GM23338 (cell line): ENCODE measurements around the gene DAPK1. TPM values are rescaled to one million over a fixed set of nuclear protein-coding genes. Genes with fewer than 3 reads are reported as not detected.

Experiments
- ATAC-seq: fragments of 200-7000 bp; cut with Tn5 transposase; 3 replicates; pipeline ENCODE4 v1.9.1; 2020
- DNase-seq: peaks from one replicate; pipeline ENCODE4 v3.0.0-alpha.2; 2015; ENCODE audit warnings: low spot score
- H2AFZ ChIP-seq: fragments of 200-600 bp; sonication (generic); 2 replicates; pipeline ENCODE4 v1.8.0; 2016; ENCODE audit warnings: antibody characterized with exemption, mild to moderate bottlenecking, moderate library complexity
- H3F3A ChIP-seq: fragments of 200-600 bp; sonication (generic); replicated peaks from 2 replicates; pipeline ENCODE4 v1.8.0; 2017; ENCODE audit warnings: antibody characterized with exemption, mixed run types, low read depth
- H3K27ac ChIP-seq: fragments of 200-600 bp; sonication (generic); 2 replicates; pipeline ENCODE4 v1.6.1; 2016; ENCODE audit warnings: low read depth
- H3K27me3 ChIP-seq: fragments of 200-600 bp; sonication (generic); 2 replicates; pipeline ENCODE4 v1.8.0; 2016; ENCODE audit warnings: mild to moderate bottlenecking, mixed run types, moderate library complexity; ENCODE audit not compliant: insufficient read depth
- H3K36me3 ChIP-seq: fragments of 200-600 bp; sonication (generic); 2 replicates; pipeline ENCODE4 v1.8.0; 2016; ENCODE audit warnings: mild to moderate bottlenecking; ENCODE audit not compliant: insufficient read depth
- H3K4me1 ChIP-seq: fragments of 200-600 bp; sonication (generic); 2 replicates; pipeline ENCODE4 v1.8.0; 2016; ENCODE audit warnings: mild to moderate bottlenecking, moderate library complexity; ENCODE audit not compliant: insufficient read depth
- H3K4me2 ChIP-seq: fragments of 200-600 bp; sonication (generic); 2 replicates; pipeline ENCODE4 v1.7.1; 2017; ENCODE audit warnings: mixed run types
- H3K4me3 ChIP-seq: fragments of 200-600 bp; sonication (generic); 2 replicates; pipeline ENCODE4 v1.6.1; 2016; ENCODE audit warnings: mixed run types
- H3K79me2 ChIP-seq: fragments of 200-600 bp; sonication (generic); replicated peaks from 2 replicates; pipeline ENCODE4 v1.8.0; 2017; ENCODE audit warnings: mild to moderate bottlenecking; ENCODE audit not compliant: insufficient read depth
- H3K9me2 ChIP-seq: fragments of 200-600 bp; sonication (generic); 2 replicates; pipeline ENCODE4 v1.8.0; 2017; ENCODE audit not compliant: insufficient read depth
- H4K20me1 ChIP-seq: fragments of 200-600 bp; sonication (generic); replicated peaks from 2 replicates; pipeline ENCODE4 v1.8.0; 2017; ENCODE audit warnings: mild to moderate bottlenecking; ENCODE audit not compliant: insufficient read depth
- H3K27ac Mint-ChIP-seq: 2 replicates; pipeline ENCODE4 v1.8.0; 2020; ENCODE audit warnings: inconsistent platforms, mild to moderate bottlenecking, moderate library complexity, mixed read lengths
- H3K27me3 Mint-ChIP-seq: 3 replicates; pipeline ENCODE4 v1.8.0; 2022; ENCODE audit warnings: low read depth, mild to moderate bottlenecking, moderate library complexity, mixed read lengths, inconsistent platforms; ENCODE audit not compliant: insufficient read depth, poor library complexity
- H3K36me3 Mint-ChIP-seq: 3 replicates; pipeline ENCODE4 v1.8.0; 2021; ENCODE audit warnings: low read depth, mild to moderate bottlenecking, inconsistent platforms, moderate library complexity, mixed read lengths
- H3K4me1 Mint-ChIP-seq: 3 replicates; pipeline ENCODE4 v1.8.0; 2020; ENCODE audit warnings: mild to moderate bottlenecking, inconsistent platforms, mixed read lengths
- H3K4me3 Mint-ChIP-seq: 3 replicates; pipeline ENCODE4 v1.8.0; 2021; ENCODE audit warnings: moderate library complexity, mild to moderate bottlenecking, inconsistent platforms, mixed read lengths
- H3K9me3 Mint-ChIP-seq: 3 replicates; pipeline ENCODE4 v1.8.0; 2020; ENCODE audit warnings: moderate library complexity, mild to moderate bottlenecking, inconsistent platforms, mixed read lengths
- EZH2phosphoT487 ChIP-seq: fragments of 200-600 bp; sonication (generic); IDR thresholded peaks from one replicate; pipeline ENCODE4 v1.8.1; 2018; ENCODE audit warnings: antibody characterized with exemption; ENCODE audit not compliant: unreplicated experiment
- ZNF114 ChIP-seq: fragments of 250-450 bp; sonication (Bioruptor Pico); IDR thresholded peaks from 2 replicates; pipeline ENCODE4 v1.5.0; 2020; ENCODE audit warnings: mild to moderate bottlenecking, moderate library complexity
- polyA plus RNA-seq: library from polyadenylated mRNA; unstranded; fragments of >200 nt; fragmentation: Nextera tagmentation; extraction: Ambion mirVana; gene quantifications from 2 replicates; pipeline ENCODE4 v1.2.1, GENCODE V29; 2016
- total RNA-seq: library from RNA; depleted of rRNA; stranded (reverse); fragments of >200 nt; shearing (Covaris generic); gene quantifications from 2 replicates; pipeline ENCODE4 v1.2.3, GENCODE V29; 2014
- TF ChIP-seq, protein P1 (sequence below), 2 experiments: fragments of 200-600 bp in 1 of 2; sonication (generic) in 1 of 2; conservative IDR thresholded peaks; 2 replicates each; pipeline versions ENCODE4 v1.5.1 to v1.6.1; 2016 to 2017; ENCODE audit warnings: antibody characterized with exemption in 2 of 2, low read depth in 2 of 2, mild to moderate bottlenecking in 2 of 2, moderate library complexity in 1 of 2
- TF ChIP-seq, protein P2 (sequence below): IDR thresholded peaks from 2 replicates; pipeline ENCODE4 v1.6.1; 2016; ENCODE audit warnings: antibody characterized with exemption

Gene DAPK1
- total and polyA plus RNA-seq, 2 experiments from 2014 or later = 37.0 to 134 TPM

DNA sequence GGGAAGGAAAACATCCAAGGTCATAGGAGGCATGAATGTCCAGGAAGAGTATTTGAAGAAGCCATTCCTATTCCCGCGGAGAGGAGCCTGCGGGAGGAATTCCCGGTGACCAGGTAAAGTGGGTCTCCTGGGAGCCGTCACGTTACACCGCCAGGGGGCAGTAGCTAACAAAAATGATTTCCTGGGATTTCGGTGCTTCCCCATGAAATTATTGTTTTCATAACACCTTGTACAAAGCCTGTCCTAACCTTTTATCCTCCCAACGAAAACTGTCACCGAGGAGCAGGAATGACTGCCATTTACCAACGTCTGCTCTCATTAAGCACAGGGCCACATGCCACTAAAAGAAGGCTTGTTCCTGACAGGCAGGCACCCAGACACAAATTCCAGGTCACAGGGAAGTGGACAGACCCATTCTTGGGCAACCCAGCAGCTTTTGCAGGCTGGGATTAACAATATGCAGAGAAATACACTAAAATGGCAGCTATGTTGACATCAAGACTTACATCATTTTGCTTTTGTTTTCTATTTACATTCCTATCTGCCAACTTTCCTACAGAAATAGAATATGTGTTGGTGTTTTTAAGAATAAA, 187.1 kb downstream of the DAPK1 start:
- peak overlapping the region; percentile 76 for H3K27ac Mint-ChIP-seq
- H3K4me1 ChIP-seq = 0 out of 2 replicates have a peak, but pooled peaks cover 4% of the 10 kb centered on the region
- H3F3A ChIP-seq = no peaks in the 10 kb centered on the region
- no peaks in the 10 kb centered on the region for H3K9me2 ChIP-seq
- no peaks in the 10 kb centered on the region for H3K27me3 ChIP-seq
- H3K4me3 Mint-ChIP-seq = no peak overlapping the region
- H4K20me1 ChIP-seq = no peaks in the 10 kb centered on the region; the same call in none of the 2 replicates
- ATAC-seq = peak; percentile 85
- peaks cover 18% of the 10 kb centered on the region for H3K79me2 ChIP-seq
- no peak overlapping the region for H3K4me2 ChIP-seq
- H3K36me3 ChIP-seq = peaks cover 20% of the 10 kb centered on the region
- TF ChIP-seq, protein P1, sequence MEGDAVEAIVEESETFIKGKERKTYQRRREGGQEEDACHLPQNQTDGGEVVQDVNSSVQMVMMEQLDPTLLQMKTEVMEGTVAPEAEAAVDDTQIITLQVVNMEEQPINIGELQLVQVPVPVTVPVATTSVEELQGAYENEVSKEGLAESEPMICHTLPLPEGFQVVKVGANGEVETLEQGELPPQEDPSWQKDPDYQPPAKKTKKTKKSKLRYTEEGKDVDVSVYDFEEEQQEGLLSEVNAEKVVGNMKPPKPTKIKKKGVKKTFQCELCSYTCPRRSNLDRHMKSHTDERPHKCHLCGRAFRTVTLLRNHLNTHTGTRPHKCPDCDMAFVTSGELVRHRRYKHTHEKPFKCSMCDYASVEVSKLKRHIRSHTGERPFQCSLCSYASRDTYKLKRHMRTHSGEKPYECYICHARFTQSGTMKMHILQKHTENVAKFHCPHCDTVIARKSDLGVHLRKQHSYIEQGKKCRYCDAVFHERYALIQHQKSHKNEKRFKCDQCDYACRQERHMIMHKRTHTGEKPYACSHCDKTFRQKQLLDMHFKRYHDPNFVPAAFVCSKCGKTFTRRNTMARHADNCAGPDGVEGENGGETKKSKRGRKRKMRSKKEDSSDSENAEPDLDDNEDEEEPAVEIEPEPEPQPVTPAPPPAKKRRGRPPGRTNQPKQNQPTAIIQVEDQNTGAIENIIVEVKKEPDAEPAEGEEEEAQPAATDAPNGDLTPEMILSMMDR (conservative IDR thresholded peaks at IDR 0.05; ENCODE audit: low read depth in 2 of 2) = peak; percentile 73 to 81
- no peak for TF ChIP-seq EZH2phosphoT487
- TF ChIP-seq, protein P2, sequence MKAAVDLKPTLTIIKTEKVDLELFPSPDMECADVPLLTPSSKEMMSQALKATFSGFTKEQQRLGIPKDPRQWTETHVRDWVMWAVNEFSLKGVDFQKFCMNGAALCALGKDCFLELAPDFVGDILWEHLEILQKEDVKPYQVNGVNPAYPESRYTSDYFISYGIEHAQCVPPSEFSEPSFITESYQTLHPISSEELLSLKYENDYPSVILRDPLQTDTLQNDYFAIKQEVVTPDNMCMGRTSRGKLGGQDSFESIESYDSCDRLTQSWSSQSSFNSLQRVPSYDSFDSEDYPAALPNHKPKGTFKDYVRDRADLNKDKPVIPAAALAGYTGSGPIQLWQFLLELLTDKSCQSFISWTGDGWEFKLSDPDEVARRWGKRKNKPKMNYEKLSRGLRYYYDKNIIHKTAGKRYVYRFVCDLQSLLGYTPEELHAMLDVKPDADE = no peak
- no peaks in the 10 kb centered on the region for H3K9me3 Mint-ChIP-seq
- H3K4me1 Mint-ChIP-seq = peaks cover 14% of the 10 kb centered on the region
- H3K4me3 ChIP-seq = no peak overlapping the region
- H3K36me3 Mint-ChIP-seq = peaks cover 76% of the 10 kb centered on the region
- no peak overlapping the region for H2AFZ ChIP-seq
- DNase-seq = peak; percentile 83
- H3K27me3 Mint-ChIP-seq = peaks cover 1% of the 10 kb centered on the region
- peak overlapping the region; percentile 84 for H3K27ac ChIP-seq

DNA sequence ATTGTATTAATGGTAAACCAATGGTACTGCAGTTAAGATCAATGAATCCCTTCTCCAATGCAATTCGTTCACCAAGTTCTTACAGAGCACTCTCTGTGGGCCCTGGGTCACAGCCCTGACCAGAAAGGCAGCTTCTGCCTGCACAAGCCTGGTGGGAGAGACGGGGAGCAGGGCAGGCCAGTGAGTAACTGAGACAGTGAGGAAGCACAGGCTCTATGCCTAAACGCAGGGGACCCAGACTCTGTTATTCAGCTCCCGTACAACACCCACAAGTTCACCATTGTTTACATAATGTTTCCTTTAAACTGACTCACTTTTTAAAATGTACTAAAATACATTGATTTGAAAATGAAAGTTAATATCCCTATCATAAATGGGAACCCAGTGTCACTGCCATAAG, 187.8 kb downstream of the DAPK1 start:
- no peaks in the 10 kb centered on the region; the same call in none of the 2 replicates for H4K20me1 ChIP-seq
- H2AFZ ChIP-seq = no peak overlapping the region
- DNase-seq (no peak), ATAC-seq (no peak)
- no peak overlapping the region for H3K4me3 ChIP-seq
- Mint-ChIP-seq H3K27me3 (peaks cover 1% of the 10 kb centered on the region), H3K4me1 (peaks cover 14% of the 10 kb centered on the region), H3K36me3 (peaks cover 77% of the 10 kb centered on the region), H3K27ac (peak overlapping the region; percentile 83; the same call in 1 of the 2 replicates), H3K4me3 (no peak overlapping the region), H3K9me3 (no peaks in the 10 kb centered on the region)
- H3K36me3 ChIP-seq = peaks cover 20% of the 10 kb centered on the region
- H3K27me3 ChIP-seq = no peaks in the 10 kb centered on the region
- H3K4me2 ChIP-seq = no peak overlapping the region
- no peak overlapping the region for H3K27ac ChIP-seq
- no peaks in the 10 kb centered on the region for H3F3A ChIP-seq
- H3K79me2 ChIP-seq = peaks cover 25% of the 10 kb centered on the region
- H3K4me1 ChIP-seq = 0 out of 2 replicates have a peak, but pooled peaks cover 4% of the 10 kb centered on the region
- no peaks in the 10 kb centered on the region for H3K9me2 ChIP-seq
- no peak for TF ChIP-seq ZNF114 (CRISPR knock-in tag)
- TF ChIP-seq, protein P1 (conservative IDR thresholded peaks at IDR 0.05; ENCODE audit: low read depth in 2 of 2) = no peak
